Osteocyte (in vitro differentiated cells): ENCODE results near the gene DUSP16. TPM values are rescaled to one million over a fixed set of nuclear protein-coding genes. Genes with fewer than 3 reads are reported as not detected.

Source experiments
- DNase-seq: peaks from one replicate; pipeline ENCODE4 v3.0.0; 2021; ENCODE audit warnings: mixed read lengths; ENCODE audit not compliant: unreplicated experiment; ENCODE audit errors: extremely low spot score
- H3K27ac Mint-ChIP-seq: one replicate; pipeline ENCODE4 v1.8.0; 2021; ENCODE audit warnings: mild to moderate bottlenecking, mixed read lengths; ENCODE audit not compliant: unreplicated experiment
- H3K27me3 Mint-ChIP-seq: one replicate; pipeline ENCODE4 v1.8.0; 2021; ENCODE audit warnings: mixed read lengths; ENCODE audit not compliant: unreplicated experiment
- H3K36me3 Mint-ChIP-seq: one replicate; pipeline ENCODE4 v1.8.0; 2021; ENCODE audit warnings: mixed read lengths; ENCODE audit not compliant: unreplicated experiment
- H3K4me1 Mint-ChIP-seq: one replicate; pipeline ENCODE4 v1.8.0; 2021; ENCODE audit warnings: mixed read lengths; ENCODE audit not compliant: unreplicated experiment
- H3K4me3 Mint-ChIP-seq: one replicate; pipeline ENCODE4 v1.8.0; 2021; ENCODE audit warnings: mild to moderate bottlenecking, moderate library complexity, mixed read lengths; ENCODE audit not compliant: unreplicated experiment
- H3K9me3 Mint-ChIP-seq: one replicate; pipeline ENCODE4 v1.8.0; 2021; ENCODE audit warnings: mixed read lengths; ENCODE audit not compliant: unreplicated experiment
- CTCF ChIP-seq: fragments of 200-600 bp; sonication (generic); IDR thresholded peaks from 2 replicates; pipeline ENCODE4 v1.5.0; 2021; ENCODE audit warnings: antibody characterized with exemption, mild to moderate bottlenecking, moderate library complexity
- total RNA-seq: library from RNA; stranded (reverse); gene quantifications from 2 replicates; pipeline ENCODE4 v1.2.1, GENCODE V29; 2021

DUSP16 gene
- total RNA-seq, 1 donor from 2014 or later: 10.3 TPM

DNA sequence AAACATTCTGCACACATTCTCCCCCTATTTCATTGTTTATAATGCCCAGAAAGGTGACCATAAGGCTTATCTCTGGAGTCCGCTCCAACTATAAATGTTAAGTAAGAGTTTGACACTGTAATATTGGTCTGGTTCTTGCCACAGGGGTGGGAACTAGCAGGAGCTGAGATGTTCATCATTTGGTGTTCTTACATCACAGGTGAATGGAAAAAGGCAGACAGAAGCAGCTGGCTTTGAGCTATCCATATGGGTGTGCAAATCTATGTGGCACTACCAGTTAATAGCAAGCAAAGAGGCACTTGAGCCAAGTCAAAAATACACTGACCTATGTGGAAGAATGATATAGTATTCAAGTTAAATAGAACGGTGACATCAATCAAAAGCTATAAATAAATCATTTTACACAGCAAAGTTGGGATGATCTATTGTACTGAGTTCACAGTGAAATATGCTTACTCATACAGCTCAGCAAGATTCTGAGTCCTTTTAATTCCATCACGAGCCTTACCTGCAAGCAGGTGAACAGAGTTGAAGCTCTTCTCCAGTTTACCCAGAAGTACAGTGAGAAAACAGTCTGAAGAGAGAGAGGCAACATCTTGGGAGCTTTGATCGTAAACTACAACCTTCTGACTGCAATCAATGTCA, 43.2 kb downstream of the DUSP16 start:
- no peaks in the 10 kb centered on the region for H3K27me3 Mint-ChIP-seq
- no peak for TF ChIP-seq CTCF
- H3K36me3 Mint-ChIP-seq: peaks cover 24% of the 10 kb centered on the region
- peaks cover 6% of the 10 kb centered on the region for H3K4me1 Mint-ChIP-seq
- no peak overlapping the region for H3K4me3 Mint-ChIP-seq
- DNase-seq: no peak
- H3K9me3 Mint-ChIP-seq: no peaks in the 10 kb centered on the region
- H3K27ac Mint-ChIP-seq: no peak overlapping the region

DNA sequence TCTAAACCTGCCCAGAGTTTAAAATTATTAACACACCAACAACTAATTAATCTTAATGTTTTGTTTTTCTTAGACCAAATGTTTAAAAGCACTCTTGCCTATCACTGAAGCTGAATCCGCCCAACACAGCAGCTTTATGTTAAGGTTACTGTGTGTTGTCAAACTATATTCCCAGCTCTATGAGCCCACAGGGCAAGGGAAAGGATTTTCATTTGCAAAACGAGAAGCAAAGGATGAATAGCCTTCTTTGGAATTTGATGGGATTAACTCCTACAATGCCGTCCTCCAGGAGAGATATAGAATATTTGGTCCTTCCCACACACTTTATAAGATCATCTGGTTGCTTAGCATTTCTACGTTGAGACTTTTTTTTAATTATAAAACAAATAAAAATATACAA, 43.7 kb downstream of the DUSP16 start:
- TF ChIP-seq CTCF: no peak
- peaks cover 6% of the 10 kb centered on the region for H3K4me1 Mint-ChIP-seq
- no peak for DNase-seq
- H3K27me3 Mint-ChIP-seq: no peaks in the 10 kb centered on the region
- no peak overlapping the region for H3K4me3 Mint-ChIP-seq
- H3K36me3 Mint-ChIP-seq: peaks cover 24% of the 10 kb centered on the region
- peak overlapping the region; percentile 4 for H3K27ac Mint-ChIP-seq
- no peaks in the 10 kb centered on the region for H3K9me3 Mint-ChIP-seq

- Mint-ChIP-seq H3K9me3 (no peaks in the 10 kb centered on the region), H3K4me1 (peaks cover 6% of the 10 kb centered on the region), H3K36me3 (peaks cover 22% of the 10 kb centered on the region), H3K4me3 (no peak overlapping the region), H3K27me3 (no peaks in the 10 kb centered on the region), H3K27ac (no peak overlapping the region)
- DNase-seq: no peak
- TF ChIP-seq CTCF: no peak
Measured at GRCh38 chr12:12518464-12518845, 44.2 kb downstream of the DUSP16 start.

DNA sequence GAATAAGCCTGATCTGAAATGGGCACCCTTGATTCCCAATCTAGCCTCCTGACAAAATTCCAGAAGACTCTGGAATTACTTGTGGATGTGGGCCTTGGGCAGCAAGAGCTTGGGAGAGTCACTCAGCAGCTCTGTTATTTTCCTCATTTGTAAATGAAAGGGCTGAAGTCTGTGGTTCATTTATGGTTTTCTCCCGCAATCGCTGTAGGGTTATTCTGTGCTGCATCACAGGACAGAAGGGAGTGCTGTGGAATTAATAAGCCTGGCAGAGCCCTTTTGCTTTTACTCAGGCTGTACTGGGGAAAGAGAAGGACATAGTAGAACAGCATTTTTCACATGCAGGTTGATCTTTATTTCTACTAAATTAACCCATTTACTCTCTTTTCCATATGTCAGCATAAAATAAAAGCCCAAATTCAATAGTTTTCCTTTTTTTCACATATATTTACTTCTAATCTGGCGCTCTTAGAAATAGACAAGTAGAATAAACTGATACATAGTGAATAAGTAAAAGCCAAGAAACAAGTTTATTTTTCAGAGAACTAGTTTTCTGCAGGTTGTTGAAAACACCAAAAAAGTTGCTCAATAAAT, 49.2 kb downstream of the DUSP16 start:
- H3K4me3 Mint-ChIP-seq: no peak overlapping the region
- no peak overlapping the region for H3K27ac Mint-ChIP-seq
- H3K27me3 Mint-ChIP-seq: no peaks in the 10 kb centered on the region
- DNase-seq: no peak
- H3K36me3 Mint-ChIP-seq: peaks cover 15% of the 10 kb centered on the region
- peaks cover 1% of the 10 kb centered on the region for H3K4me1 Mint-ChIP-seq
- TF ChIP-seq CTCF: no peak
- no peaks in the 10 kb centered on the region for H3K9me3 Mint-ChIP-seq

DNA sequence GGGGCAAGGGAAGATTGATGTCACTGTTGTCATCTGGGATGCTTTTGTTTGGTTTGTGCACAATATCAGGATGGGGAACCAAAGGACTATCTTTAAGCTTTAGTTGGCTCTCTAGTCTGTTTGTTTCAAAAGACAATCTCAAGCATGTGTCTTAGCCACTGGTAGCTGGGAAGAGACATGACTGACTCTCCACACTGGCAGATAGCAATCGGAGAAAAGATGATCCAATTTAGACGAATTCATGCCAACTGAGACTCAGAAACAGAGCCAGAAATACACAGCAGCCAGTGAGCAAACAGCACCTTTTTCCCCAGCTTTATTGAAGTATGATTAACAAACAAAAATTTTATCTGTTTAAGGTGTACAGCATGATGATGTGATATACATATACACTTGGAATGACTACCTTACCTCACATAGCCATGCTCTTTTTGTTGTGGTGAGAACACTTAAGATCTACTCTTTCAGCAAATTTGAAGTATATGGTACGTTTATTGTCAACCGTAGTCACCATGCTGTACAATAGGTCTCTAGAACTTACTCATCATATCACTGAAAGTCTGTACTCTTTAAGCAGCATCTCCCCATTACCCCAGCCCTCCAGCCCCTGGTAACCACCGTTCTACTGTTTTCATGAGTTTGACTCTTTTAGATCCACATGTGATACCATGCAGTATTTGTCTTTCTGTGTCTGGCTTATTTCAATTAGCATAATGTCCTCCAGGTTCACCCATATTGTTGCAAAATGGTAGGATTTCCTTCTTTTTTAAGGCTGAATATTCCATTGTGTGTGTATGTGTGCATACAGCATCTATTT, 50.6 kb downstream of the DUSP16 start:
- Mint-ChIP-seq H3K4me3 (no peak overlapping the region), H3K9me3 (no peaks in the 10 kb centered on the region), H3K27me3 (no peaks in the 10 kb centered on the region), H3K4me1 (peaks cover 10% of the 10 kb centered on the region), H3K36me3 (peaks cover 9% of the 10 kb centered on the region), H3K27ac (no peak overlapping the region)
- no peak for DNase-seq
- no peak for TF ChIP-seq CTCF
